Activated CD4-positive, CD25-positive, alpha-beta regulatory T cell treated with anti-CD3 and anti-CD28 coated beads, Interleukin-2, amount 50 U/mL, for 24 hours (primary cell): ENCODE data around the gene KIT.

ENCODE experiments used
- ATAC-seq, 2 donors: fragments of 150-1000 bp; cut with Tn5 transposase; one replicate each; pipeline ENCODE4 v1.10.0; 2021; ENCODE audit warnings: mild to moderate bottlenecking in 1 of 2, moderate library complexity in 1 of 2

KIT gene

DNA sequence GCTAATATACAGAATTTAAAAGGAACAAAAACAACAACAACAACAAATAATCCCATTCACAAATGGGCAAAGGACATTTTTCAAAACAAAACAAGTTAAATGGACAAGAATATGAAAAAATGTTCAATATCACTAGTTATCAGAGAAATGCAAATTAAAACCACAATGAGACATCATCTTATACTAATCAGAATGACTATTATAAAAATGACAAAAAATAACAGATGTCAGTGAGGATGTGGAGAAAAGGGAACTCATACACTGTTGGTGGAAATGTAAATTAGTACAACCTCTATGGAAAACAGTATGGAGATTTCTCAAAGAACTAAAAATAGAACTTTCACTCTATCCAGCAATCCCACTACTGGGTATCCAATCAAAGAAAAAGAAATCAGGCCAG is 92.6 kb downstream of the KIT start:
- no peak for ATAC-seq

DNA sequence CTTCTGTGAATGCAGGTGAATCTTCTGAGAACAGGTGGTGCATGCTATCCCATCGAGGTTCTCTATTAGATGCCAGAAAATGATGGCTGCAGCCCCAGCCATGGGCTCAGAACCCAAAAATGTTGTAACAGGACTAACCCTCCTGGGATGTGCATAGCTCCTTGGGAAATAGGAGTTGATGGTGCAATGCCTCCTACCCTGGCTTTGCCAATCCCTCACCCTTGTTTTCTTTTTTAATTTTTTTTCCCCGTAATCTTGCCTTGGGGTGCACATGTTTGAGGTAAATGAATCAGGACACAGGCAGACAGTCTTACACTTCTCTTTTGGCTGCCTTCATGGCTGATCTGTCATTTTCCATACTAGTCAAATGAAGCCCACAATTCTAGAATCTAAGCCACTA is 96.6 kb downstream of the KIT start:
- ATAC-seq, result no peak

DNA sequence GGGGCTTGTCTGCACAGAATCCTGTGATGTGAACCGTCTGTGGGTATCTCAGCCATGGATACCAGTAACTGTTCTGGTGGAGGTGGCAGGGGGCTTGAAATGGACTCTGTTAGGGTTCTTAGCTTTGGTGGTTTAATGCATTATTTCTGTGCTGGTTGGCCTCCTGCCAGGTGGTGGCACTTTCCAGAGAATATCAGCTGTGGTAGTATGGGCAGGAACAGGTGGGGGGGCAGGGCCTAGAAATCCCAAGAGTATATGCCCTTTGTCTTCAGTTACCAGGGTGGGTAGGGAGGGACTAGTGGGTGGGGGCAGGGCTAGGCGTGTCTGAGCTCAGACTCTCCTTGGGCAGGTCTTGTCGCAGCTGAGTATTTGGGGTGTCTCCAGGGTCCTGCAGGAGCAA is 106.7 kb downstream of the KIT start:
- no peak for ATAC-seq

DNA sequence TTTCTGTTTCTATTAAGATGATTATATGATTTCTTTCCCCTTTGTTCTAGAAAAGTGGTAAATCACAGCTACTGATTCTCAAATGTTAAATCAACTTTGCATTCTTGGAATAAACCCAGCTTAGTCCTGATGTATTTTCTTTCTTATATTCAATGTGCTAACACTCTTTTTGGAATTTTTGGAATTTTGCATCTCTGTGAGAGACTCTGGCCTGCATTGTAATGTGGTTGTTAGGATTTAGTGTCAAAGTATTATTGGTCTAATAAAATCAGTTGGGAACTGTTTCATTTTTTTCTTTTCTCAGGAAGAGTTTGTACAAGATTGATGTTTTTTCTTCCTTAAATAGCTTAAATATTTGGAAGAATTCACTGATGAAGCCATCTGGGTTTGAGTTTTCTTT is 109.6 kb downstream of the KIT start:
- no peak for ATAC-seq

DNA sequence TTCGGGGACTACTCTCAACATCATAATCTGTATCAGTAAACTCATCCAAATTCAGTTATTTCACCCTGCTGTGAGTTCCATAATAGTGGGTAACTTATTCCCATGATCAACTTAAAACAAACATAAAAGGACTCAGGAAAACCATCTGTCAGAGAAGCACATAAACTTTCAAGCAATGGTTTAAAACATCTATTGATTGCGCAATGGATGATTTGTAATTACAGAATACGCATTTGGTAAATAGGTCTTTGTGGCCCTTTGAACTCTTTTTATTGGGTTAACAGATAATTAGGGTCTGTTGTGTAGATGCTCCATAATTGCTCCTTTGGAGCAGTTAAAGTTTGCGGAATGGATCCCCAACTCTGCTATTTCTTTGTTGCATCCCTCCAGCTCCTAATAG is 115.3 kb downstream of the KIT start:
- ATAC-seq, result no peak

DNA sequence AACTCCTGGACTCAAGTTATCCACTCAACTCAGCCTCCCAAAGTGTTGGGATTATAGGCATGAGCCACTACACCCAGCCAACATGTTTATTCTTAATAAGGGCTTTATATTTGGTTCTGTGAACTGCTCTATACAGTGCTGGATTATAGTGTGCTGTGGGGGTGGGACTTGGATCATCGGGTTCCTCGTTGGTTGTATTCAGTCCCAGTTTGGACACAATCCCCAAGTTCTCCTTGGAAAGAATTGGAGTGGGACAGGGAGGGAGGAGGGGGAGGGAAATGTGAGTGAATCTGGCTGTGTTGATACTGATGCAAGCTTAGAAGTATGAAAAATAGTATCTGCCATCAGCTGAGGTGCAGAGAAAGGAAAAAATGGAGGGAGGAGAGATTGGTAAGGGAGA is 121.3 kb downstream of the KIT start:
- no peak for ATAC-seq

DNA sequence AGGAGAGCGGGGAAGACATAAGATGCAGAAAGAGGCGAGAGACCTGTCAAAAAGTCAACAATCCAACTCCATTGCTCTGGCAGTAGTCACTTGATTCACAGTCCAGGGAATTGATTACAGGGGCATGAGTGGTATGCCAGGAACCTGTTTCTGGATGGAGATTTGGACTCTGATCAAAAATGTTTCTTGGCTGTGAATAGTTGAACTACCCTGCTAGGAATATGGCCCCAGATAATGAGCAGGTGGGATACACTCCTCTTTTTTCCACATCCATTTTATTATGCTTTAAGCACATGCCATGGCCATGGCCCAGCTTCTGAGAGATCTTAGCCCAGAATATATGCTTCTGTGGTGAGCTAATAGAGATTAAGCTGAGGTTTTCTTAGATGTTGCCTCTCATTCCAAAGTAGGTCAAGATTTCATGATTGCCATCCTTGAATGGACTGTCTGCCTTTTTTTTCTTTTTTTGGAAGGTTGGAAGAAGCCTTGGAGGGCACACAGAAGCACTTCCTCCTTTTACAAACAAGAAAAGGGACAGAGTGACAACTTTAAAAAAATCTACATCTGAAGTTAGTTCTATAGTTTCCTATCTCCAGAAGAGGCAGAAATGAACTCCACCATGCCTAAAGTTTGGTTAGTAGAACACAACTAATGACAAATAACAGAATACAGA is 121.9 kb downstream of the KIT start:
- ATAC-seq, result no peak

DNA sequence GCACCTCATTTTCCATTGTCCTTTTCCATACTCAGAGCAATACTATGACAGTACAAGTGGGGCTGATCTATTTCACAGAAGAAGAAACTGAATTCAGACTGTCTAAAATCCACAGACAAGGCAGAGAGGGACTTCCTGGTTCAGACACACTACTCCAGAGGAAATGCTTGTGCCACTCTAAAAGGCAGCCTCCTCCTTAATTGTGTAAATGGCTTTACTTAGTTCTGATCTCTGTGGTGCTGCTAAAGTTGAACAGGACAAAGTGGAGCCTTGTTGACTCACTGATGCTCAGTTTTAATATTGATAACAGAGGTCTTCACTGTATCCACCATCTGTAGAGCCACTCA is 122.4 kb downstream of the KIT start:
- no peak for ATAC-seq

DNA sequence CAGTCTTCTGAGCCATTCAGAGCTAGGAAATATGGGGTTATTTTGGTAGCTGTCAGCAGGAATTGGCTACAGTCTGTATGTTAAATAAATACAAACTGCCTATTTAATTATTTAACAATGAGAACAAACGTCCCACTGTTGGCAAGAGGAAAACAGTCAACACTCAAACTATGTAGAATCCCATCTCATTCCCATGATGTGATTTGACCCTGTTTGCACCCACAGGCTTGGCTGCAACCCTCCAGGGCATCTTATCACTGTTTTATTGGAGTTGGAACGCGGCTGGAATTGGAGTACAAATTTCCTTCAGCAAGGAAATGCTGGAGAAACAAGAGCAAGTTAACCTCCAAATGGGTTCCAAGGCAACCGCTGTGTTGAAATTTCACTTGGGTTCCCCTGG is 124.0 kb downstream of the KIT start:
- no peak for ATAC-seq

DNA sequence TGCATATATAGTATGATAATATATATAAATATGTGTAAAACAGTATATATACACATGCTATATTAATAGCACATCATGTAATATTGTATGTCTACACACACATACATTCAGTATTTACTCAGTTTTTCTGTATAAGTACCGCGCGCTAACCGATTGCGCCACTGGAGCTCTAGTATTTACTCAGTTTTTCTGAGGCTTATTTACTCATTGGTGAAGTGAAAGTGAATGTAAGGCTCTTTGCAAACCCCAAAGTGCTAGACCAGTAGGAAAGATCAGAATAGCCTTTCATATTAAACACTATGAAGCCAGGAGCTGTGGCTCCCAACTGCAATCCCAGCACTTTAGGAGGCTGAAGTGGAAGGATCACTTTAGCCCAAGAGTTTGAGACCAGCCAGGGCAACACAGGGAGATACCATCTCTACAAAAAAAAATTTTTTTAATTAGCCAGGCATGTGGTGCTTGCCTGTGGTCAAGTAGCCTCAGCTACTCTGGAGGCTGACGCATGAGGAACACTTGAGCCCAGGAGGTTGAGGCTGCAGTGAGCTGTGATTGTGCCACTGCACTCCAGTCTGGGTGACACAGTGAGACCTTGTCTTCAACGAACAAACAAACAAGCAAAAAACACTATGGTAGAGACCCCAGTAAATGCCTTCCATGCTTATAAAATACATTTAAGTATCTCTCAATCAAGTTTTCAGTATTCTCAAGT is 125.8 kb downstream of the KIT start:
- ATAC-seq, result no peak

DNA sequence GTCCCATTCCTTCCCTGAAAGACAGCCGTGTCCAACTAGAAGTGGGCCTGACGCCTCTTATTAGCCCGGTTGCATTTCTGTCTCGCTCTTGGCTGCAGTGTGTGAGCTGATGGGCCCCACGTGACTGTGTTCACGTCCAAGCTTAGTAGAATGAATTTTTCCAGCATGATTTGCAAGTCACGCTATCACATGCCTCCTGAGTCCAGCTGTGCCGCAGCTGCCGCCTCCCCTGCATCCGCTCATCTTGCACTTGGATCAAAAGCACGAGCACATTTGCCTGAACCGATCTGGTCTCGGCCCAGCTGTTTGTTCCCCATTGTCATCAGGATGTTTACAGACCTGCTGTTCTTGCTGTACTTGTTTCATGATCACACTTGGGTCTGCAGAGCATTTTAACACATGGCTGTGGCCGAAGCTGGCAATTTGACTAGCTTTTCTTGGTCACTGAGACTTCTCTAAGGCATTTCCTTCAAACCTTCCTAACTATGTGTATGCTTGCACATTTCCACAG is 126.5 kb downstream of the KIT start:
- no peak for ATAC-seq
